Endothelial cell of umbilical vein (primary cell): ENCODE data around the gene BSND. TPM values are rescaled to one million over a fixed set of nuclear protein-coding genes. Genes with fewer than 3 reads are reported as not detected.

Experiments used
- BruUV-seq: library from RNA; stranded (reverse); fragments of 400-500 nt; replicated peaks from 2 replicates; lab custom pipeline; 2021; lab: Mats Ljungman, UMichigan
- CTCF ChIA-PET: fragments of 300-600, 350-600 bp; sonication (Branson Sonifier 250); formaldehyde crosslinking; loops from one replicate; lab custom pipeline; 2021; ENCODE audit warnings: antibody characterized with exemption, inconsistent platforms; lab: Charles Lee
- POLR2A ChIA-PET: fragments of 300-600, 350-600 bp; sonication (Branson Sonifier 250); formaldehyde crosslinking; loops from one replicate; lab custom pipeline; 2021; ENCODE audit warnings: antibody characterized with exemption, inconsistent platforms; lab: Charles Lee
- DNase-seq: peaks from one replicate; pipeline ENCODE4 v3.0.0-alpha.2; 2011; ENCODE audit warnings: low read depth, low spot score
- FAIRE-seq: peaks from 2 replicates; lab custom pipeline; 2011; peaks lifted over from hg19 to GRCh38; lab: Jason Lieb, UNC
- H2AFZ ChIP-seq: 2 replicates; pipeline ENCODE4 v1.6.0; 2012; ENCODE audit warnings: low read depth, low read length, control low read depth, inconsistent platforms
- H3K27ac ChIP-seq: 2 replicates; pipeline ENCODE4 v1.5.1; 2011; ENCODE audit warnings: low read depth, mild to moderate bottlenecking, control low read depth, low read length, moderate library complexity; ENCODE audit not compliant: insufficient read depth
- H3K27me3 ChIP-seq, 2 experiments: 2 replicates each; pipeline versions ENCODE4 v1.6.0 to v1.6.1; 2011; ENCODE audit warnings: low read length in 2 of 2, mixed read lengths in 1 of 2; ENCODE audit not compliant: control insufficient read depth in 2 of 2, insufficient read depth in 2 of 2
- H3K36me3 ChIP-seq, 2 experiments: 2 replicates in 1 of 2; 3 replicates in 1 of 2; pipeline ENCODE4 v1.5.1; 2011; ENCODE audit warnings: low read length in 2 of 2, mild to moderate bottlenecking in 1 of 2, moderate library complexity in 1 of 2; ENCODE audit not compliant: control insufficient read depth in 2 of 2, insufficient read depth in 2 of 2; ENCODE audit errors: extremely low read depth in 1 of 2
- H3K4me1 ChIP-seq: 3 replicates; pipeline ENCODE4 v1.5.1; 2011; ENCODE audit warnings: mild to moderate bottlenecking, low read length; ENCODE audit not compliant: control insufficient read depth, insufficient read depth; ENCODE audit errors: extremely low read depth
- H3K4me2 ChIP-seq: 2 replicates; pipeline ENCODE4 v1.6.1; 2011; ENCODE audit warnings: low read length, control low read depth, mixed read lengths; ENCODE audit not compliant: insufficient read depth
- H3K4me3 ChIP-seq, 3 experiments: fragments of 200-600 bp in 1 of 3; sonication (generic), shearing (Covaris generic) in 1 of 3; replicated peaks in 1 of 3; 2 replicates each; pipeline ENCODE4 v1.5.1; 2011 to 2016; ENCODE audit warnings: control low read depth in 3 of 3, low read length in 3 of 3, mild to moderate bottlenecking in 2 of 3, inconsistent platforms in 1 of 3, low read depth in 1 of 3, moderate library complexity in 1 of 3; ENCODE audit not compliant: insufficient read depth in 1 of 3
- H3K79me2 ChIP-seq: 2 replicates; pipeline ENCODE4 v1.6.0; 2012; ENCODE audit warnings: low read length, inconsistent platforms; ENCODE audit not compliant: control insufficient read depth, insufficient read depth
- H3K9ac ChIP-seq: replicated peaks from 2 replicates; pipeline ENCODE3; 2011; ENCODE audit warnings: low read length, control low read depth; ENCODE audit not compliant: insufficient read depth; ENCODE audit errors: extremely low read depth
- H3K9me1 ChIP-seq: replicated peaks from 3 replicates; pipeline ENCODE4 v1.6.0; 2011; ENCODE audit warnings: mild to moderate bottlenecking, low read length; ENCODE audit not compliant: control insufficient read depth, insufficient read depth; ENCODE audit errors: extremely low read depth
- H3K9me3 ChIP-seq: replicated peaks from 2 replicates; pipeline ENCODE4 v1.5.1; 2012; ENCODE audit warnings: low read length, inconsistent platforms; ENCODE audit not compliant: control insufficient read depth, insufficient read depth
- H4K20me1 ChIP-seq: replicated peaks from 2 replicates; pipeline ENCODE3; 2011; ENCODE audit warnings: mild to moderate bottlenecking, low read length; ENCODE audit not compliant: control insufficient read depth, insufficient read depth; ENCODE audit errors: extremely low read depth
- EZH2 ChIP-seq: IDR thresholded peaks from 2 replicates; pipeline ENCODE4 v1.6.1; 2012; ENCODE audit warnings: borderline replicate concordance, low read depth, mild to moderate bottlenecking, moderate library complexity, low read length, inconsistent platforms; ENCODE audit not compliant: severe bottlenecking
- FOS ChIP-seq: IDR thresholded peaks from 2 replicates; pipeline ENCODE4 v1.6.1; 2011; ENCODE audit warnings: mild to moderate bottlenecking, low read length, moderate library complexity, borderline replicate concordance; ENCODE audit not compliant: insufficient read depth
- GATA2 ChIP-seq: IDR thresholded peaks from 2 replicates; pipeline ENCODE4 v1.7.0; 2011; ENCODE audit warnings: low read depth, mild to moderate bottlenecking, moderate library complexity, mixed read lengths, low read length; ENCODE audit not compliant: insufficient read length, insufficient read depth
- JUN ChIP-seq: IDR thresholded peaks from 2 replicates; pipeline ENCODE4 v1.6.1; 2011; ENCODE audit warnings: borderline replicate concordance, low read depth; ENCODE audit not compliant: insufficient read length, insufficient read depth
- MYC ChIP-seq: IDR thresholded peaks from one replicate; pipeline ENCODE4 v1.6.1; 2011; ENCODE audit warnings: mild to moderate bottlenecking, low read depth, low read length
- POLR2A ChIP-seq: IDR thresholded peaks from 2 replicates; pipeline ENCODE4 v1.6.1; 2012; ENCODE audit warnings: low read depth, mild to moderate bottlenecking, control low read depth, low read length
- POLR2AphosphoS5 ChIP-seq: IDR thresholded peaks from 2 replicates; pipeline ENCODE4 v1.6.1; 2012; ENCODE audit warnings: low read depth, mild to moderate bottlenecking, control low read depth, low read length, moderate library complexity; ENCODE audit not compliant: insufficient read depth
- dilution Hi-C: fragments of 300-500 bp; cut with MboI; formaldehyde crosslinking; loops from one replicate; pipeline ENCODE4 v1.15.0; 2019; ENCODE audit warnings: low sequenced_read_pairs; ENCODE audit not compliant: extremely low pct_ligation_motif_present
- intact Hi-C: fragments of 100-400 bp; cut with micrococcal nuclease; formaldehyde crosslinking; loops from one replicate; pipeline ENCODE4 v1.10.0; 2022
- polyA plus RNA-seq, 4 experiments: library from polyadenylated mRNA; depleted of rRNA in 3 of 4; stranded (reverse) in 3 of 4; unstranded in 1 of 4; fragments of >200 nt; gene quantifications; 2 replicates each; pipeline versions ENCODE4 v1.2.1 to v1.2.3, GENCODE V29; 2011 to 2012; ENCODE audit warnings: missing spikeins in 1 of 4
- total RNA-seq: library from RNA; stranded (reverse); gene quantifications from 2 replicates; pipeline ENCODE4 v1.2.3, GENCODE V29; 2021
- TF ChIP-seq, protein P1 (sequence below): IDR thresholded peaks from 2 replicates; pipeline ENCODE4 v1.6.1; 2011; ENCODE audit not compliant: insufficient read depth, insufficient read length
- TF ChIP-seq, protein P2 (sequence below), 2 donors: IDR thresholded peaks; 1 replicate in 1 of 2; 2 replicates in 1 of 2; pipeline ENCODE4 v1.5.1; 2011; ENCODE audit warnings: low read length in 2 of 2, mild to moderate bottlenecking in 2 of 2, moderate library complexity in 2 of 2, control low read depth in 1 of 2, inconsistent platforms in 1 of 2, low read depth in 1 of 2; ENCODE audit not compliant: insufficient read depth in 1 of 2; ENCODE audit errors: extremely low read depth in 1 of 2

BSND gene
- total and polyA plus RNA-seq, 2 donors (not counting 3 experiments of a cell fraction or from before 2014, with no cell fraction given) = not detected

GRCh38 chr1:54968551-54968950 lies 30.2 kb upstream of the BSND start:
- H3K4me1 ChIP-seq = peaks cover 17% of the 10 kb centered on the region
- no TSS peak for BruUV-seq
- no peaks in the 10 kb centered on the region for H3K36me3 ChIP-seq
- FAIRE-seq = no peak
- POLR2A ChIA-PET = no interaction called here
- H3K9me1 ChIP-seq = no peaks in the 10 kb centered on the region
- no peak overlapping the region for H3K9ac ChIP-seq
- H3K79me2 ChIP-seq = no peaks in the 10 kb centered on the region
- H2AFZ ChIP-seq = no peak overlapping the region
- dilution Hi-C loops = no loop called here
- intact Hi-C loops = no loop called here
- H4K20me1 ChIP-seq = no peaks in the 10 kb centered on the region
- CTCF ChIA-PET = interaction anchor here (1.1 to 1.3 kb wide), 2 partner anchors 18 to 23 kb away, joined by 4 read pairs; no protein-coding TSS in a partner anchor
- peaks cover 0 to under 1% of the 10 kb centered on the region in 2 experiments for H3K27me3 ChIP-seq
- no peak for TF ChIP-seq MYC
- no peak for TF ChIP-seq POLR2AphosphoS5
- TF ChIP-seq FOS = no peak
- TF ChIP-seq, protein P1, sequence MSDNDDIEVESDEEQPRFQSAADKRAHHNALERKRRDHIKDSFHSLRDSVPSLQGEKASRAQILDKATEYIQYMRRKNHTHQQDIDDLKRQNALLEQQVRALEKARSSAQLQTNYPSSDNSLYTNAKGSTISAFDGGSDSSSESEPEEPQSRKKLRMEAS = no peak
- TF ChIP-seq JUN = no peak
- TF ChIP-seq POLR2A = no peak
- TF ChIP-seq GATA2 = no peak
- TF ChIP-seq EZH2 = no peak
- TF ChIP-seq, protein P2, sequence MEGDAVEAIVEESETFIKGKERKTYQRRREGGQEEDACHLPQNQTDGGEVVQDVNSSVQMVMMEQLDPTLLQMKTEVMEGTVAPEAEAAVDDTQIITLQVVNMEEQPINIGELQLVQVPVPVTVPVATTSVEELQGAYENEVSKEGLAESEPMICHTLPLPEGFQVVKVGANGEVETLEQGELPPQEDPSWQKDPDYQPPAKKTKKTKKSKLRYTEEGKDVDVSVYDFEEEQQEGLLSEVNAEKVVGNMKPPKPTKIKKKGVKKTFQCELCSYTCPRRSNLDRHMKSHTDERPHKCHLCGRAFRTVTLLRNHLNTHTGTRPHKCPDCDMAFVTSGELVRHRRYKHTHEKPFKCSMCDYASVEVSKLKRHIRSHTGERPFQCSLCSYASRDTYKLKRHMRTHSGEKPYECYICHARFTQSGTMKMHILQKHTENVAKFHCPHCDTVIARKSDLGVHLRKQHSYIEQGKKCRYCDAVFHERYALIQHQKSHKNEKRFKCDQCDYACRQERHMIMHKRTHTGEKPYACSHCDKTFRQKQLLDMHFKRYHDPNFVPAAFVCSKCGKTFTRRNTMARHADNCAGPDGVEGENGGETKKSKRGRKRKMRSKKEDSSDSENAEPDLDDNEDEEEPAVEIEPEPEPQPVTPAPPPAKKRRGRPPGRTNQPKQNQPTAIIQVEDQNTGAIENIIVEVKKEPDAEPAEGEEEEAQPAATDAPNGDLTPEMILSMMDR (IDR thresholded peaks at IDR 0.05; ENCODE audit: extremely low read depth in 1 of 2, insufficient read depth in 1 of 2, low read depth in 1 of 2, low read length in 2 of 2) = no peak
- H3K4me2 ChIP-seq = no peak overlapping the region
- no peak for DNase-seq
- no peak overlapping the region for H3K27ac ChIP-seq
- H3K9me3 ChIP-seq = no peaks in the 10 kb centered on the region
- no peak overlapping the region for H3K4me3 ChIP-seq
